ENCODE data around the gene TYRP1. TPM values are rescaled to one million over a fixed set of nuclear protein-coding genes. Genes with fewer than 3 reads are reported as not detected.

Gene TYRP1
- total RNA-seq, 4 donors from 2014 or later = 0.63 to 0.83 TPM; not detected in 2

GRCh38 chr9:12716823-12717600 lies 23.8 kb downstream of the TYRP1 start:
- Histone ChIP-seq H3K36me3 (no peaks in the 10 kb centered on the region), H3K4me3 (no peak overlapping the region), H3K27ac (replicated peaks in 1 of 4) (no peak overlapping the region), H3K9me3 (no peaks in the 10 kb centered on the region), H3K27me3 (no peaks in the 10 kb centered on the region), H3K4me1 (peaks cover 0 to 5% (median 0%) of the 10 kb centered on the region in 4 donors)
- DNase-seq (ENCODE audit: extremely low spot score) = no peak
- WGBS = 65% methylated on average over 5 of the region's 5 CpGs
- no peak for TF ChIP-seq POLR2A (IDR thresholded peaks at IDR 0.05; ENCODE audit: low read depth)
- TF ChIP-seq, protein P1, sequence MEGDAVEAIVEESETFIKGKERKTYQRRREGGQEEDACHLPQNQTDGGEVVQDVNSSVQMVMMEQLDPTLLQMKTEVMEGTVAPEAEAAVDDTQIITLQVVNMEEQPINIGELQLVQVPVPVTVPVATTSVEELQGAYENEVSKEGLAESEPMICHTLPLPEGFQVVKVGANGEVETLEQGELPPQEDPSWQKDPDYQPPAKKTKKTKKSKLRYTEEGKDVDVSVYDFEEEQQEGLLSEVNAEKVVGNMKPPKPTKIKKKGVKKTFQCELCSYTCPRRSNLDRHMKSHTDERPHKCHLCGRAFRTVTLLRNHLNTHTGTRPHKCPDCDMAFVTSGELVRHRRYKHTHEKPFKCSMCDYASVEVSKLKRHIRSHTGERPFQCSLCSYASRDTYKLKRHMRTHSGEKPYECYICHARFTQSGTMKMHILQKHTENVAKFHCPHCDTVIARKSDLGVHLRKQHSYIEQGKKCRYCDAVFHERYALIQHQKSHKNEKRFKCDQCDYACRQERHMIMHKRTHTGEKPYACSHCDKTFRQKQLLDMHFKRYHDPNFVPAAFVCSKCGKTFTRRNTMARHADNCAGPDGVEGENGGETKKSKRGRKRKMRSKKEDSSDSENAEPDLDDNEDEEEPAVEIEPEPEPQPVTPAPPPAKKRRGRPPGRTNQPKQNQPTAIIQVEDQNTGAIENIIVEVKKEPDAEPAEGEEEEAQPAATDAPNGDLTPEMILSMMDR (IDR thresholded peaks at IDR 0.05) = peak in 1 of 3 experiments; percentile 12
- no peak for TF ChIP-seq EP300 (IDR thresholded peaks at IDR 0.05)
- TF ChIP-seq POLR2AphosphoS5 (IDR thresholded peaks at IDR 0.05) = no peak
- intact Hi-C loops (cut with DNase I) = no loop called here

GRCh38 chr9:12717907-12718306 lies 24.7 kb downstream of the TYRP1 start:
- H3K27ac ChIP-seq (replicated peaks in 1 of 4) = no peak overlapping the region
- no peak for DNase-seq (ENCODE audit: extremely low spot score)
- intact Hi-C loops (cut with DNase I) = no loop called here

DNA sequence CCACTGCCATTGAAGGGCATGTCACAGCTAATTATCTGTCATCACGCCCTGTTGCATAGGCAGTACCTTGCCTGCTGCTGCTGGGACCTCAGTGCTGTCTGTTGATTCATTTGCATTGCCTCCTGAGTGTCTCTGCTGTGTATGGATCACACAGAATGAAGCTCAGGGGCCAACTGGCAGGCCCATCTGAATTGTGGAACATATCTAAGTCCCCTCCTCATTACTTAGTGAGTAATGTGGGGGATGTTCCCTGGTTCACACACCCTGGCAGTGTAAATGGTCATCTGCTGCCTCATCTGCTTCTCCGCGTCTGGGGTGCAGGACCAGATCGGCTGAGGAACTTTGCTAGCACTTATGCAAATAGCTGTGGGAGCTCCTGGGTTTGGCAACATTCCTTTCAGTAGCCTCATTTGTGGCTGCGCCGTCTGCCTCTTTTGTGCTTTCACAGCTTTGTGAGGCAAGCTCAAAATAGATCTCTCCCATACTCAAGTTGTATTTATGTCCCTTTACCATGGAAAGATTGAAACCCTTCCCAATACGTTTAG lies 25.4 kb downstream of the TYRP1 start:
- 77% methylated on average over 7 of the region's 7 CpGs for WGBS
- Histone ChIP-seq H3K4me1 (peaks cover 0 to 10% (median 7%) of the 10 kb centered on the region in 4 donors), H3K27me3 (no peaks in the 10 kb centered on the region), H3K9me3 (no peaks in the 10 kb centered on the region), H3K36me3 (no peaks in the 10 kb centered on the region), H3K27ac (replicated peaks in 1 of 4) (no peak overlapping the region), H3K4me3 (no peak overlapping the region)
- intact Hi-C loops (cut with DNase I) = no loop called here
- TF ChIP-seq, protein P1 (IDR thresholded peaks at IDR 0.05) = no peak
- no peak for TF ChIP-seq POLR2A (IDR thresholded peaks at IDR 0.05; ENCODE audit: low read depth)
- no peak for TF ChIP-seq EP300 (IDR thresholded peaks at IDR 0.05)
- TF ChIP-seq POLR2AphosphoS5 (IDR thresholded peaks at IDR 0.05) = no peak
- no peak for DNase-seq (ENCODE audit: extremely low spot score)

More at GRCh38 chr9:12717907-12718306, 24.7 kb downstream of the TYRP1 start:
- H3K4me3 ChIP-seq = no peak overlapping the region
- peaks cover 0 to 10% (median 7%) of the 10 kb centered on the region in 4 donors for H3K4me1 ChIP-seq
- no peaks in the 10 kb centered on the region for H3K27me3 ChIP-seq
- H3K9me3 ChIP-seq = no peaks in the 10 kb centered on the region
- H3K36me3 ChIP-seq = no peaks in the 10 kb centered on the region
- no peak for TF ChIP-seq POLR2A (IDR thresholded peaks at IDR 0.05; ENCODE audit: low read depth)
- TF ChIP-seq EP300 (IDR thresholded peaks at IDR 0.05) = no peak
- TF ChIP-seq, protein P1 (IDR thresholded peaks at IDR 0.05) = no peak
- TF ChIP-seq POLR2AphosphoS5 (IDR thresholded peaks at IDR 0.05) = no peak
- 85% methylated on average over 1 of the region's 1 CpG for WGBS

- Histone ChIP-seq H3K27ac (replicated peaks in 1 of 4) (no peak overlapping the region), H3K27me3 (no peaks in the 10 kb centered on the region), H3K9me3 (no peaks in the 10 kb centered on the region), H3K36me3 (no peaks in the 10 kb centered on the region), H3K4me1 (peaks cover 0 to 10% (median 7%) of the 10 kb centered on the region in 4 donors), H3K4me3 (no peak overlapping the region)
- DNase-seq (ENCODE audit: extremely low spot score) = no peak
- TF ChIP-seq, protein P1 (IDR thresholded peaks at IDR 0.05) = peak; percentile 49 to 64 (median 50)
- no peak for TF ChIP-seq EP300 (IDR thresholded peaks at IDR 0.05)
- intact Hi-C loops (cut with DNase I) = no loop called here
- 18% methylated on average over 1 of the region's 1 CpG for WGBS
These were observed 26.2 kb downstream of the TYRP1 start for GRCh38 chr9:12719431-12719830.
